Omental fat pad (tissue), 4 donors: ENCODE measurements around the gene APOBEC3C. TPM values are rescaled to one million over a fixed set of nuclear protein-coding genes. Genes with fewer than 3 reads are reported as not detected.

Experiments used
- total RNA-seq, 4 donors: library from RNA; depleted of rRNA; stranded (reverse); fragments of >200 nt; gene quantifications; one replicate each; pipeline ENCODE4 v1.1.0, GENCODE V29; 2016

APOBEC3C gene
- total RNA-seq, 4 donors from 2014 or later: 5.8 to 11.0 (median 7.8) TPM

Other genes with a start within 250 kb of the APOBEC3C start
- 10 to 100 TPM in 2 of 4 donors, 1 to 10 TPM in 2; 6.7 to 12.8 (median 9.4) TPM for gene DNAL4, start 220.1 kb upstream of the APOBEC3C start, total RNA-seq
- gene NPTXR, start 170.2 kb upstream of the APOBEC3C start, total RNA-seq: 1 to 10 TPM; 2.4 to 3.8 (median 3.0) TPM
- 10 to 100 TPM; 27.4 to 59.6 (median 34.9) TPM for gene CBX6, start 142.0 kb upstream of the APOBEC3C start, total RNA-seq
- gene APOBEC3A, start 56.6 kb upstream of the APOBEC3C start, total RNA-seq: 10 to 100 TPM in 1 of 4 donors, 1 to 10 TPM in 3; 2.7 to 47.4 (median 4.9) TPM
- 1 to 10 TPM in 2 of 4 donors, not detected in 2; 1.1 to 2.2 TPM for gene APOBEC3B, start 31.9 kb upstream of the APOBEC3C start, total RNA-seq
- gene APOBEC3D, start 6.9 kb downstream of the APOBEC3C start, total RNA-seq: 1 to 10 TPM in 2 of 4 donors, under 1 TPM in 2; 0.65 to 6.3 (median 1.1) TPM
- gene APOBEC3F, start 26.6 kb downstream of the APOBEC3C start, total RNA-seq: 1 to 10 TPM; 1.8 to 9.0 (median 2.6) TPM
- gene APOBEC3G, start 63.0 kb downstream of the APOBEC3C start, total RNA-seq: 10 to 100 TPM in 1 of 4 donors, 1 to 10 TPM in 3; 5.5 to 20.3 (median 6.7) TPM
- under 1 TPM in 2 of 4 donors, not detected in 2; 0.63 to 0.95 TPM for gene APOBEC3H, start 83.0 kb downstream of the APOBEC3C start, total RNA-seq
- gene CBX7, start 138.4 kb downstream of the APOBEC3C start, total RNA-seq: 10 to 100 TPM; 22.6 to 74.9 (median 30.8) TPM
- 10 to 100 TPM; 11.6 to 33.1 (median 14.6) TPM for gene PDGFB, start 230.7 kb downstream of the APOBEC3C start, total RNA-seq